Fibroblast of skin of left quadriceps (primary cell): ENCODE results near the gene MRPL16.
"Not testable (repeated sequence)": the region's sequence is repeated elsewhere in the genome, so short reads cannot be mapped to it uniquely, and the experiment has no call there.

Experiments
- DNase-seq, 2 experiments: peaks; one replicate each; pipeline ENCODE4 v3.0.0-alpha.2; 2013; ENCODE audit warnings: low read depth in 2 of 2

Gene MRPL16

DNA sequence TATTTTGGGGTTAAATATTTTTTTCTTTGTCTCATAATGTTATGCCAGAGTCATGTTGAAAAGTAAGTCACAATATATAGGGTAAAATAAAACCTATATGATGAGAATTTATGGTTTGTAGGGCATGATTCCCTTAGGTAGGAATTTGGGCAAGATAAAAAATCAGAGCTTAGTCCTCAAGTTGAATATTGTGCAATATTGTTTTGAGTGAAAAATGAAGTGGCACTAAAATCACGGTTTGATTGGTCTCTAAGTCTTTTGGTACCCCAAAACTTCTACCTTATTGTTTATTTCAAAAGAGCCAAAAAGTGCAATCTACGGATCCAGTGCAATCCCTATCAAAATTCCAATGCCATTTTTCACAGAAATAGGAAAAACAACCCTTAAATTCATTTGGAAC, 1.6 kb upstream of the MRPL16 start:
- DNase-seq: no peak

- DNase-seq: peak in 1 of 2 experiments; percentile 8
These were observed 307 bp upstream of the MRPL16 start for GRCh38 chr11:59810911-59811259.

DNA sequence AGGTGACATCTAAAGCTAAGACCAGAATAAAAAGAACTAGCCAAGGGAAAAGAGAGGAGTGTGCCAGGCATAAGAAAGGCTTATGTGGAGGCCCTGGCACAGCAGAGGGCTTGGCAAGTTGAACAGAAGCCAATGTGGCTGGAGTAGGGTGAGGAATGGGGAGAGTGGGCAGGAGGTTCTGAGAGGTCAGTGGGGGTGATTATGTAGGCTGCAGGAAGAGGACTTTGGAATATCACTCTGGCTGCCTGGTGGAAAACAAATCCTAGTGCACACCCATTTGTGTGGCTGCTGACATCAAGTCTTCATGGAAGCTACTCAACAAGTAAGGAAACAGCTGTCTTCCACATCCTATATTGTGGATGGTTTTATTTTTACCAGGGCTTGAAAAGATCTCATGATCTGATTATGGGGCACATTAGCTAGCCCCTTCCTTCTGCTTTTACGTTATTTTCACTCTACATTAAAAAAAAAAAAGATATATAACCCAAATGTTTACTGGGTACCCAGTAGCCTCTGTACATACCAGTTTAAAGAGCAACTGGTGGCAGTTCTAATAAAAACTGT, 3.4 kb downstream of the MRPL16 start:
- no peak for DNase-seq

- DNase-seq: no peak
These were observed 6.5 kb downstream of the MRPL16 start for GRCh38 chr11:59804061-59804460.

DNA sequence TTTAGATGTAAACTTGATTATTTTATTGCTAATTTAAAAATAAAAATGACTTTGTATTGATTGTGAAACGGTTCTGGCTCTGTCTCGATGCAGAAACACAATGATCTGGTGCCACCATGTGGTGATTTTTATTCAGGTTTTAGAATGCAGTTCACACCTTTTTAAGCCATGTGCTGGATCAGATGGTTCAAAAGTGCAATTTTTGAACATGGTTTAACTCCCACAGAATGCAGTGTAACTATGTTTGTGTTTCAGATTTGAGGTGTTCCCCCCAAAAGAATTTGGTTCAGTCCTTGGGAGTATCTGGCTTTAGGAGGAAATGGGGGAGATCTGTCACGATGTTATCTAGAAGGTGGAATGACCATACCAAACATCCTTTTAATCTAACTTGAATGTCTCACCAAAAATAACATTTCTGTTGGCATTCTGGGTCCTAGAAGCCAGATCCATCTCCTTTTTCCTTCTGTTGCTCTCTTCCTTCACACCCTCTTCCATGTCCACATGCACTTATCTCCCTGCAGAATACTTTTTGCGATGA, 7.9 kb downstream of the MRPL16 start:
- peak; percentile 14 to 18 for DNase-seq

DNA sequence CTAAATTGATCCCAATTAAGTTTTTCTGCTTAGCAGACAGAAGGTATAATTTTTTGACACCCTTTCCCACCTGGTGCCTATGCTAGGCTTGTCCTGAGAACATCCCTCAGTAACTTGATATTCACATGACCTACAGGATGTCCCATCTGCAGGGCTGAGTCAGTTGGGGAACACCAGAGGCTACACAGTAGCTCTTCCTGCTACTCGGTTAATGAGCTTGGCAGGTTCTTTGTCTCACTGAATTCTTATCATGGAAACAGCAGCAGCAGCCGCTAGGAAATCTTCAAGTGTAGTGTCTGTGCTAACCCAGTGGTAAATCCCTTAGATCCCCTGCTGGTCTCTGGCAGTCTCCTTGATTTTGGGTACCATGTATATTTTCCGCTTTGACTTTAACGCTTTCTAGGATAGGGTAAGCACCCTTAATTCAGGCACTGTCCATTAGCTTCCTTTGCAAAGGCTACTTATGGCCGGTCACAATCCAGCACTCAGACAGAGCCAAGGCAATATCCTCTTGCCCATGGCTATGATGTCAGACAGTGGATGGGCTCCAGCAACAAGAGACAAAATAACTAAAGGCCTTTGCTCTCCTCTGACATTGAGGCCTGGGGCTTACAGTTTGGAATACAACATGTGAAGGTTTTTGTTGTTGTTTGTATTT, 8.5 kb downstream of the MRPL16 start:
- DNase-seq: no peak

- no peak for DNase-seq
These were observed 9.3 kb downstream of the MRPL16 start for GRCh38 chr11:59801160-59801706.

GRCh38 chr11:59800390-59801025, 10.1 kb downstream of the MRPL16 start:
- no peak for DNase-seq

GRCh38 chr11:59794417-59794816, 16.2 kb downstream of the MRPL16 start:
- no peak for DNase-seq

- DNase-seq: no peak
These were observed 18.1 kb downstream of the MRPL16 start for GRCh38 chr11:59792507-59792906.

GRCh38 chr11:59791639-59792038, 18.9 kb downstream of the MRPL16 start:
- DNase-seq: no peak

DNA sequence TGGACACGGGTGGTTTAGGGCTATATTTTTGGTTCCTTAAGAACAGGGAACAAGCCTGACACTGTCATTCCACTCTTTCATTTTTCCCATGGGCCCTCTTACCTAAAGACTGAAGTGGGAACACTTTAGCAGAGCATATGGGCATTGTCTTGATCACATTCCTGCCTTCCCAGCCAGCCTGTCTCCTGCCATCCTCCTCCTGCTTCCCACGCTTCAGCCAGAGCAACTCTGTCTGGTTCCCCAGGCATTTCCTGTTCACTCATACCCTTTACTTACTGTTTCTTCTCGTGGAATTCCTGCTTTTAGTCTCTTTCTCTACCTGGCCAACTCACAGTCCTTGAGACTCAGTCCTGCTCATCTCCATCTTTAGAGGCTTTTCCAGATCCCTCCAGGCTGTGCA, 22.8 kb downstream of the MRPL16 start:
- peak in 1 of 2 experiments; percentile 4 for DNase-seq

DNA sequence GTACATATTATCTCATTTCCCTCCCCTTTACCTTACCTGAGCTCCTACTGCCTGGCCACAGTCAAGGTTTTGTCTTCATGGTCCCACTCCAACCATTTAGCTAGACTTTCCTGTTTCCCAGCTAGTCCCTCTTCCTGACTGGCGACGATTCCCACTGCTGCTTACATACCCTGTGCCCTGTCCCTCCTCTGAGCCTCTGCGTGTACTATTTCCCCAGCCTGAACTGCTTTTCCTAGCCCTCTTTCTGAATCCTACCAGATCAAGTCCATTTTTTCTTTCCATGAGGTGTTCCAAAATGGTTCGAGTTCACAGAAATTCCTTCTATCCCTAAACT, 23.4 kb downstream of the MRPL16 start:
- DNase-seq: no peak

DNA sequence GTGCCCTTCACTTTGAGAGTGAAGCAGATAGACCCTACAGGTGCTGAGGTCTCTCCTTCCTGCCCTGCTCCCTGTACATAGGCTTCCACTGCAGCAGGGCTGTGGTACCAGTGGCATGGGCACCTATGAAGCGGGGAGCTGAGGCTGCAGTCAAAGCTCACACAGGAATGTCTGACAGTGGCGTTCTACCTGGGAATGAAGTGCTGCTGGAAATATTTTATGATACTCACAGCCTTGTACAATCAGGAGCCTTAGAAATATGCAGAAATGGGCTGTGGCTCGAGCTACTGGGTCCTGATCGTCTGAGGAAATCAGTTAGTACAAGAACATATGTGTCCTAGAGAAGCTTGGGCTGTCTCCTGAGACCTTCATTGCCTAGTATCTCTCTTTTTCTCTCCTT, 24.8 kb downstream of the MRPL16 start:
- DNase-seq: no peak

DNA sequence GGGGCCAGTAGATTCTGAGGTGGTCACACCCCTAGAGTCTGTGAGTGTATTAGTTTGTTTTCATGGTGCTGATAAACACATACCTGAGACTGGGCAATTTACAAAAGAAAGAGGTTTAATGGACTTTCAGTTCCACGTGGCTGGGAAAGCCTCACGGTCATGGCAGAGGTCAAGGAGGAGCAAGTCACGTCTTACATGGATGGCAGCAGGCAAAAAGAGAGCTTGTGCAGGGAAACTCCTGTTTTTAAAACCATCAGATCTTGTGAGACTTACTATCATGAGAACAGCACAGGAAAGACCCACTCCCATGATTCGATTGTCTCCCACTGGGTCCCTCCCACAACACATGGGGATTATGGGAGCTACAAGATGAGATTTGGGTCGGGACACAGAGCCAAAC, 26.1 kb downstream of the MRPL16 start:
- not testable (repeated sequence) for DNase-seq

DNA sequence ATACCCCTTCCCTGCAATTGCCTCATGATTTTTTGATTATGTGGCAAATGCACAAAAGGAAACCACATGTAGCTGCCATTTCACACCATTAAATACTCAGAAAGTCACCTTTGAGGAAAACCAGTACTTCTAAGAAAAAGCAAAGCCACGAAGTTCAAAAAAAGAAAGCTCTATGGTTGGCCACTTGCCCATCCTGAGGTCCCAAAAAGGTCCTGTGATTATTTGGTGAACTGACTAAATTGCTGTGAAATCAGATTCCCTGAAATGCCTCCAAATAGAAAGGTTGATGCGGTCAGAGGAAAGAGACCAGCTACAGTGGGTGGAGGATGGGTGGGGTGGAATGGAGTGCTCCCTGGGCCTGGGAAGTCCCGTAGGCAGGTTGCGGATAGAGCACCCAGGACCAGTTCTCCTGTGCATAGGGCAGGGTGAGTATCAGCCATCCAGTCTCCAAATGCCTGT, 26.9 kb downstream of the MRPL16 start:
- DNase-seq: no peak

GRCh38 chr11:59782080-59782479, 28.5 kb downstream of the MRPL16 start:
- no peak for DNase-seq

DNA sequence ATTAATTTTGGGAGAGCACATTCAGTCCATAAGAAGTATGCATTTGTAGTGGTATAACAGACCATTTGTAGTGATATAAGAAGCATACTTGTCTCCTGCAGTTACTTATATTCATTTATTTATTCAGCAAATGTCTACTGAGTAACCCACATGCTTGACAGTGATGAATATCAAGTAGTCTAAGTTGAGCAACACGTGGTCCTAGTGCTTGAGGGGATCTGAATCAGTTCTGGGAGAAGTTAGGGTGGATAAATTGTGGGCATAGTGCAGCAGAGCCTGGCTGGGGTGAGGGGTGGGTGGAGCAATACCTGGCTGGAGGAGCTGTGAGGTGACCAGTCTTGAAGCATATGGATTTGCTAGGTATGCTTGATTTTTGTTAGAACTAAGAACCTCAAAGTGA, 31.1 kb downstream of the MRPL16 start:
- DNase-seq: no peak

- DNase-seq: no peak
These were observed 32.5 kb downstream of the MRPL16 start for GRCh38 chr11:59778122-59778521.

- DNase-seq: no peak
These were observed 33.5 kb downstream of the MRPL16 start for GRCh38 chr11:59777104-59777503.

DNA sequence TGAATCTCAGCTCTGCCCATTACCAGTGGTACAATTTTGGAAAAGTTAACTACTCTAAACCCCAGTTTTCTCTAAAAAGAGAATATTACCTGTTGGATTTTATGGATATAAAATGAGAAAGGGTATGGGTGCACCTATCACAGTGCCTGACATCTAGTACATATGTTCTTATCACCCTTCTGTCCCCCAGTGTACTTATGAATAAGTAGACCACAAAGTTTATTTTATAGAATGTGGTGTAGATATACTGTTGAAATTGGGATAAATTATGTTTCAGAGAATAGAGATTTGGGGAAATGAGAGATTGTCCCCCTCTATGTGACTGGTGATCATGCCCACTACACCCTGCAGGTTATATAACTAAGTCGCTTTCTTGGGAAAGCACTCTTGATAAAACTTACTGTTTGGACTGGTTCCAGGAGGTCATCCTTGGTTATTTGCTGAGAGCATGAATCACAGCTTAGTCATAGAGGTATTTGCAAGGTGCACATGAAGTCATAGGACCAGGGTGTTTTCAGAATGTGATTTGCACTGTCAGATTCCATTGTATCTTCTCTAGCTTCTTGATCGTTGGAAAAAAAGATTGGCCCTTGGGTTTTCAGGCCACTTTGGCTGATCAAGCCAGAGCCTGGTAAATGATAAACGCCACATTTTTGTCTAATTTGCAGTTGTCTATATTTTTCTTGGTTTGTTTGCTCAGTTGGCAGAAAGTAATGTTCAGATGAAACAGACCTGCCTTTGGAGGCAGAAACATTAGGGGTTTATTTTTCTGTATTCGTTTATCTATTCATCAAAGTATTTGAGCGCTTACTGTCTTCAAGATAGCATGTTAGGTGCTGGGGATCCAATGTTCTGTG, 34.1 kb downstream of the MRPL16 start:
- no peak for DNase-seq

GRCh38 chr11:59773083-59773440, 37.5 kb downstream of the MRPL16 start:
- no peak for DNase-seq
